ENCODE results near the gene SV2C. TPM values are rescaled to one million over a fixed set of nuclear protein-coding genes. Genes with fewer than 3 reads are reported as not detected.
A peak's percentile ranks its signal among the peaks of the same experiment; 100 is the strongest.

SV2C gene
- total RNA-seq, 1 donor from 2014 or later, result 0.15 TPM

- no peak for DNase-seq (ENCODE audit: low spot score)
- TF ChIP-seq CTCF (IDR thresholded peaks at IDR 0.05; ENCODE audit: unreplicated experiment), result no peak
- Mint-ChIP-seq H3K36me3 (ENCODE audit: low read depth, unreplicated experiment) (no peaks in the 10 kb centered on the region), H3K4me3 (ENCODE audit: unreplicated experiment) (no peak overlapping the region), H3K27ac (ENCODE audit: unreplicated experiment) (no peak overlapping the region), H3K9me3 (ENCODE audit: unreplicated experiment) (no peaks in the 10 kb centered on the region), H3K4me1 (ENCODE audit: unreplicated experiment) (peaks cover 4% of the 10 kb centered on the region), H3K27me3 (ENCODE audit: unreplicated experiment) (peaks cover 2% of the 10 kb centered on the region)
Observed at GRCh38 chr5:76143884-76144283, 60.7 kb downstream of the SV2C start.

- Mint-ChIP-seq H3K36me3 (ENCODE audit: low read depth, unreplicated experiment) (no peaks in the 10 kb centered on the region), H3K27ac (ENCODE audit: unreplicated experiment) (no peak overlapping the region), H3K4me1 (ENCODE audit: unreplicated experiment) (peaks cover 4% of the 10 kb centered on the region), H3K27me3 (ENCODE audit: unreplicated experiment) (peaks cover 2% of the 10 kb centered on the region), H3K4me3 (ENCODE audit: unreplicated experiment) (no peak overlapping the region), H3K9me3 (ENCODE audit: unreplicated experiment) (no peaks in the 10 kb centered on the region)
- TF ChIP-seq CTCF (IDR thresholded peaks at IDR 0.05; ENCODE audit: unreplicated experiment), result no peak
- DNase-seq (ENCODE audit: low spot score), result no peak
Observed at GRCh38 chr5:76144513-76145274, 61.5 kb downstream of the SV2C start.

GRCh38 chr5:76145945-76146344 lies 62.8 kb downstream of the SV2C start:
- no peak overlapping the region for H3K27ac Mint-ChIP-seq (ENCODE audit: unreplicated experiment)
- H3K4me3 Mint-ChIP-seq (ENCODE audit: unreplicated experiment), result no peak overlapping the region
- DNase-seq (ENCODE audit: low spot score), result peak; percentile 7
- peak; percentile 31 for TF ChIP-seq CTCF (IDR thresholded peaks at IDR 0.05; ENCODE audit: unreplicated experiment)
- H3K9me3 Mint-ChIP-seq (ENCODE audit: unreplicated experiment), result no peaks in the 10 kb centered on the region
- H3K4me1 Mint-ChIP-seq (ENCODE audit: unreplicated experiment), result peaks cover 4% of the 10 kb centered on the region
- H3K36me3 Mint-ChIP-seq (ENCODE audit: low read depth, unreplicated experiment), result no peaks in the 10 kb centered on the region
- H3K27me3 Mint-ChIP-seq (ENCODE audit: unreplicated experiment), result peaks cover 2% of the 10 kb centered on the region

GRCh38 chr5:76149636-76150035 lies 66.5 kb downstream of the SV2C start:
- TF ChIP-seq CTCF (IDR thresholded peaks at IDR 0.05; ENCODE audit: unreplicated experiment), result no peak
- H3K27ac Mint-ChIP-seq (ENCODE audit: unreplicated experiment), result no peak overlapping the region

GRCh38 chr5:76152161-76152560 lies 69.0 kb downstream of the SV2C start:
- Mint-ChIP-seq H3K4me3 (ENCODE audit: unreplicated experiment) (no peak overlapping the region), H3K27ac (ENCODE audit: unreplicated experiment) (no peak overlapping the region), H3K36me3 (ENCODE audit: low read depth, unreplicated experiment) (no peaks in the 10 kb centered on the region), H3K27me3 (ENCODE audit: unreplicated experiment) (no peaks in the 10 kb centered on the region), H3K4me1 (ENCODE audit: unreplicated experiment) (peaks cover 16% of the 10 kb centered on the region), H3K9me3 (ENCODE audit: unreplicated experiment) (peaks cover 4% of the 10 kb centered on the region)
- no peak for TF ChIP-seq CTCF (IDR thresholded peaks at IDR 0.05; ENCODE audit: unreplicated experiment)
- DNase-seq (ENCODE audit: low spot score), result no peak

More at GRCh38 chr5:76149636-76150035, 66.5 kb downstream of the SV2C start:
- Mint-ChIP-seq H3K36me3 (ENCODE audit: low read depth, unreplicated experiment) (no peaks in the 10 kb centered on the region), H3K27me3 (ENCODE audit: unreplicated experiment) (peaks cover 2% of the 10 kb centered on the region), H3K4me1 (ENCODE audit: unreplicated experiment) (peaks cover 15% of the 10 kb centered on the region), H3K9me3 (ENCODE audit: unreplicated experiment) (peaks cover 4% of the 10 kb centered on the region), H3K4me3 (ENCODE audit: unreplicated experiment) (no peak overlapping the region)
- DNase-seq (ENCODE audit: low spot score), result no peak
